HG03039 (cell line): Measurements from ENCODE around the gene DIS3L2.

ENCODE experiments used
- ATAC-seq: cut with Tn5 transposase; IDR thresholded peaks from one replicate; pipeline ENCODE4 v1.9.1; 2021; ENCODE audit warnings: mild to moderate bottlenecking, moderate library complexity; ENCODE audit not compliant: unreplicated experiment

DIS3L2 gene

DNA sequence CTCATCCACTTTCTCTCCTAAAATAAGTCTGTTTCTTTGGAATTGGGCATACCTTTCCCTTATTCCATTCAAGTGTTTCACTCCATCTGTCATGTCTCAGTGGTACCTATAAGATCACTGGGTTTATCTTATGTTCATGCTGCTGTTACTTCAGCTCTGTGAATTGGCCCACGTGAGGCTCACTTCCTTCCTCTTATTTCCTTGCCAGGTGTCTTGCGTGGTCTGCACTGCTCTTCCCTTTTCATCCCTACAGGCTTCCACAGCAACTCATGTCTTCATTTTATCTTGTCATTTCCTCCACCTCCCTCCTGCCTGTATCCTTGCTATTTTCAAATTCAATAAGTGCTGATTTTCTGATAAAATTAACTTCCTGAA lies 258.0 kb downstream of the DIS3L2 start:
- ATAC-seq = no peak

DNA sequence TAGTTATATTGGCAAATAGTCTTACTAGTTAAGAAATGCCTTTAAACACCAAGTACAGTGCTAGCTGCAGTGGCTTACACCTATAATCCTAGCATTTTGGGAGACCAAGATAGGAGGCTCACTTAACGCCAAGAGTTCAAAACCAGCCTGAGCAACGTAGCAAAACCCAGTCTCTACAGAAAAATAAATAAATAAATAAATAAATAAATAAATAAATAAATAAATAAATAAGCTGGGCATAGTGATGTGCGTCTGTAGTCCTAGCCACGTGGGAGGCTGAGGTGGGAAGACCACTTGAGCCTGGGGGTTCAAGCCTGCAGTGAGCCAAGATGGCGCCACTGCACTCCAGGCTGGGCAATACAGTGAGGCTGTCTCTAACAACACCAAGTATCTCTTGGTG lies 258.4 kb downstream of the DIS3L2 start:
- ATAC-seq = no peak

DNA sequence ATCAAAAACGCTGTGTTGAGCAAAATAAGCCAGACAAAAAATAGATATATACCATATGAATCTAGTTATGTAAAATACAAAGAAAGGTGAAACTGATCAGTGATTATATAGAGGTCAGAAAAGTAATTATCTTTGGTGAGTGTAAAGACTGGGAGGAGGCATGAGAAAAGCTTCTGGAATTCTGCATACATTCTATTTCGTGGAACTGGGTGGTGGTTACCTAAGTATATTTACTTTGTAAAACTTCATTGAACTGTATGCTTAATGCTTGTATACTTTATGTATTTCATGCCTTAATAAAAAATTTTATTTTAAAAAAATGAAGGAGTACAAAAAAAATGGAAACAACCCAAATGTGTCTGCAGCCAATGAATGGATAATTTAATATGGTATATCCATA lies 263.9 kb downstream of the DIS3L2 start:
- ATAC-seq = no peak

DNA sequence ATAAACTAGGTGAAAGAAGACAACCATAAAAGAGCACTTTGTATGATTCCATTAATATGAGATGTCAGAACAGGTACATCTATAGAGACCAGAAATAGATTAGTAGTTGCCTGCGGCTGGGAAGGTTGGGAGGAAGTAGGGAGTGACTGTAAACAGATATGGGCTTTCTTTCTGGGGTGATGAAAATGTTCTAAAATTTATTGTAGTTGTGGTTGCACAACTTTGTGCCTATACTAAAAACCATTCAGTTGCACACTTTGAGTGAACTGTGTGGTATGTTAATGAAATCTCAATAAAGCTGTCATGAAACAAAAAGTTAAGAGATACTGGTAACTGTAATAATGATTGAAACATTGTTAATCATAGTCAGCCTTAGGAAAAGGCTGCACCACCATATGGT lies 264.4 kb downstream of the DIS3L2 start:
- ATAC-seq = no peak

DNA sequence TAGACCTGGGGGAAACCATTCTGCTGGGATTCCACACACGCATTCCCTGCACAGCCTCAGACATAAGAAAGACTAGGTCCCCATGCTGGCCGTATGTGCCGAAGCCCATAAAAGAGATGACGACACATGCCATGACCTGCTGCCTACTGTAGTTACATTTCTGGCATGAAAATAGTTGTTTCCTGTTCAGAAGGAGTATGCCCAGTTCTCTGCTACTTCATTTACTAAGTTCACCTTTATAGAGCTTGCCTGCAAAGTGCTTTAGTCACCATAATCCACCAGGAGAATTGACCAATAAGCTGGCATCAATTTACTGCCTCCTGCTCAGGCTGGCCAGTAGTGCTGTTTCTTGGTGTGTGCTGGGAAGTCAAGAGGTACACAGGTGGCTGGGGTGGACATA lies 266.8 kb downstream of the DIS3L2 start:
- ATAC-seq = no peak

DNA sequence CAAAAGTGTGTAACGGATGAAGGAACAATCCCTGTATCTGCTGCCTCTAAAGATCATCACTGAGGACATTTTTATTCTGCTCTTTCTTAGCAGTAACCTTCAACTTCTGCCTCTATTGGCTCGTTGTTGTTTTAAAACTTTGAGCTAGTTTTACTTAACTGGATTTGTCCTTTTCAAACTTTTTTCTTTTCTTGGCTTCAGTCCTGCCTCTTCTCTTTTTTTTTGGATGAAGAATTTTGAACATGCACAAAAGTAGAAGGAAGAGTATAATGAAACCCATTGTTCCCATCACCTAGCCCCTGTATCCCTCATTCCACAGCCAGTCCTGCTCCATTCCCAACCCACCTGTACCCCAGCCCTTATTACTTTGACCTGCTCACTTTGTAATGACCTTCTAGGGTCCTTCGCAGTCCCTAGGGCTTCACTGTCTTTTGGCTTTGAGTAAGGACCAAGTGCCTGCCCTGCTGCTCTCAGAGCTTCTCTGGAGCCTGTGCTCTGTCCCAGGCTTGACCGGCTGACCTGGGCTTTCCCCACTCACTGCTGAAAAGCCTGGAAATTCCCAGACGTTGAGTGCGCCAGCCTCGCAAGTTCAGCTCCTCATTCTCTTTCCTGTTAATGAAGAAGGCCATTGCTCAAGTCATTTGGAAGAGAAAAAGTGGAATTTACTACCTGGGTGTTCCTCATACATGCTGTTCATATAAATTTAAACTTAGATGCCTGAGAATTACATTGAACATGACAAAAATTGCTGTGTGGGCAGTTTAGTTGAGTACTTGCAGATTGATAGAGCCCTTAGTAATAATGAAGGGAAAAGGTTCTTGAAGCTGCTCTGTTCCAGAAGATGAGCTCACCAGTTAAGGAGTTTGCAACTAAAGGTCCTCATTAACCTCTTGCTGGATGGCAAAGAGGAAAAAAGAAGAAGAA lies 267.7 kb downstream of the DIS3L2 start:
- ATAC-seq = no peak

DNA sequence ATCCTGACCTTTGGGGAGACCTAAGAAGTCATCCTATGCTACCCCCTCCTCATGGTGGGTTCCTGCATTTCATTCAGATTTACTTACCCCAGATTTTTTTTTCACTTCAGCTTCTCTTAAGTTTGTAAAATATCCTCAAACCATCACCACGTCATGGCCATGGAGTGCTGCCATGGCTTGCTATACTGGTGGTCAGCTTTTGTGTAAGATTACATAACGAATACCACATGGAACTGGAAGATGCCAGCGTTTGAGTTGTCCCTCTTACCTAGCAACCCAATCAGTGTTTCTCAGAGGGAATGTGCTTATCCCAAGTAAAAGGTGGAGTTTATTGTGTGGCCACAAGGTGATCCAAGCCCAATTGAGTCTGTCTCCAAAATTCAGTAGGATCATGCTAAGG lies 268.4 kb downstream of the DIS3L2 start:
- no peak for ATAC-seq

DNA sequence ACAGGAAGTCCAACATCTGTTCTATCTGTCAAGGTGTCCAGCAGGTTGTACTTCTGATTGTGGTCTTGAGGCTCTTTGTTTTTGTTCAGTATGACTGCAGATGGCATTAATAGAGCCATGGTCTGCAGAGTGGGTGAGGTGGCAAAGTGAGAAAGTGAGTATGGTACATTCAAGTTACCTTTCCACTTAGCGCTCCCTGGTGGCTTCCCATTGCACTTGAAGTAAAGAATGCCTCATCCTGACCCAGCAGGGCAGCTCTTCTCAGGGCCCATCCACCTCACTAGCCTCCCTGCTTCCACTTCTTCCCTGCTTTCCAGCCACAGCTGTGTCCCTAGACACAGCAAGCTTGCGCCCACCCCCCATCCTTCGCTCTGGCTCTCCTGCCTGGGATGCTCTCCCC lies 269.0 kb downstream of the DIS3L2 start:
- ATAC-seq = no peak

DNA sequence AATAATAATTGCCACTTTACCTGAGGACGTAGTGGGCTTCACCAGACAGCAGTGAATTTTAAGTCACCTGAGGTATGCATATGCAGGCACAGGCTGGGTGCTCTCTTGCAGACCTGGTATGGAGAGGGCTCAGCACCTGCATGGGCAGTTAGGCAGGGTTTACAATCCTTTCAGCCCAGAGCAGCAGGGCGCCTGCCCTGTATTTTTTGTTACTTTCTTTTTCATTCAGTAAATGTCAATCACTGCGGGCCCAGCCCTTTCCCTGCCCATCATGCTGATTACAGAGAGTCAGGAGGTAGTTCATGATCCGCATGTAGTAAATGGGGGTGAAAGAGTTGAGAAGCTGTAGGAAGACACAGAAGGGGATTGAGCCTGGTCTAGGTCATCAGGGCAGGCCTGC lies 270.0 kb downstream of the DIS3L2 start:
- no peak for ATAC-seq

DNA sequence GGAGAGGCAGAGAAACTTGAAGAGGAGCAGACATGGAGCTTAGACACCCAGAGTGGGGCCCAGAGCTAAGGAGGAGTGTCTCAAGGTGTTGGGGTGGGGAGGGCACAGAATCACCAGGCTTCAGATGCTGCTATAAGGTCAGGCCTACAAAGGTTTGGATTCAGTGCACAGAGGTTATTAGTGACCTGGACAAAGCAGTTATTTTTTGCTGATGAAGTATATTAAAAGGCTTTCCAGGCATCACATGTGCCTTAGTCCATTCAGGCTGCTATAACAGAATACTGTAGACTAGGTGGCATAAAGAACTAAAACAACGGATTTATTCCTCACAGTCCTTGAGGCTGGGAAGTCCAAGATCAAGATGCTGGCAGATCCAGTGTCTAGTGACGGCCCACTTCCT lies 271.4 kb downstream of the DIS3L2 start:
- ATAC-seq = no peak

DNA sequence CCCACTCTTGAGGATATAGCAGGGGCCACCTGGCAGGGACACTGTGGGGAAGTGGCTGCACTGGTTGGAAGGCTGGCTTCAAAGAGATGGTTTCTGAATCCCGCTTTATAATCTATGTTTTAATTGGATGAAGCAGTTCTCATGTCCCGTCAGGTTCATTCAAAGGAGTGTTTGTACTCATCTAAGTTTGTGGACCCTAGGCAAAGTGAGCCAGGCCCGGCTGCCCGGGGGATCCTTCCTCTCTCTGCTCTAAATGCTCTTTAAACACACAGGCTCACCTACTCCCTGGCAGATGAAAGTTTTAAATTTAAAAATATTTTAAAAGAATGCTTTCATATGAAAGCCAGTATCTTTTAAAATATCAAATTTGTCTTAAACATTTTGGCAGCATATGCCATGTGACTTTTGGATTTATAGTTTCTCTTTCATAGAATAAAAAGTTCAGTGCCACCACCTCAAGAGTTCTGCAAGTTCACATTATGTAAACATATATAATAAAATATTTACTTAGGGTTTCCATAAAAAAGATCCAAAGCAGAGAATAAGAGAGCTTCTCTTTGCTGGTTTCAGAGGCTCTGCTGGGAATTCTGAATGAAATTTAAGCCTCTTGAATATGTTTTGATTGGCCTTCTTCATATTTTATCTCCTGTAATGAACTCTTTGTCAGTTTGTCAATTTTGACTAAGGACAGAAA lies 273.6 kb downstream of the DIS3L2 start:
- ATAC-seq = no peak

DNA sequence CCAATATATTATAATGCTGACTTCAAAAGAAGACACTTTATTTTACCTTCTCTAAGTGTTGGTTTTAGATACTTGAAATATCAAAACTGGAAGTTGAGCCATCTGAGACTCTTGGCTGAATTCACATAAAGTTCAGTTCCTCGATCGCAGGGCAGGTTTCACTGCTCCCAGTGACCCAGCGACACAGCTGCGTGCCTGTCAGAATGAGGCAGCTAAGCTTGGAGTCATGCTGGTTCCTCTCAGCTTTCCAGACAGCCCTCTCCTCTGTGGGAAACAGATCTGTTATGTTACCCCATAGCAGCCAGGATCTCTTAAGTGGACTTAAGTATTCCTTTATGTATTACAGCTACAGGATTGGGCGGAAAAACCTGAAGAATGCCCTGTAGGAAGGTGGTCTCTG lies 274.2 kb downstream of the DIS3L2 start:
- ATAC-seq = peak; percentile 27

DNA sequence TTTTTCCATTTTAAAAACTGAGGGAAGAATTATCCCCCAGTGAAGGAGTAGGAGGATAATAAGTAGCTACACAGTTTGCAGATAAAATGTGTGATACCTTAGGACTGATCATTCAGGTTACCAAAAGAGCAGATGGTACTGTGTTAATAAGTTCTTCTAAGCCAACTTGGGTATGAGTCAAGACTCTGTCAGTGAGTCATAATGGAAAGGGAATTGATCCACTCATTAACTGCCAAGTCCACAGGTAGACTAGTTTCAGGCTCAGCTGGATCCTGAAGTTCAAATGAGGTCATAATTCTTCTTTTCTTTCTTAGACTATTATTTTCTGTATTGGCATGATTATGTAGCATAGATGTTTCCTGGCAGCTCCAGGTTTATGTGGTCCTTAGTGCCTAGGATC lies 274.7 kb downstream of the DIS3L2 start:
- ATAC-seq = peak; percentile 76

DNA sequence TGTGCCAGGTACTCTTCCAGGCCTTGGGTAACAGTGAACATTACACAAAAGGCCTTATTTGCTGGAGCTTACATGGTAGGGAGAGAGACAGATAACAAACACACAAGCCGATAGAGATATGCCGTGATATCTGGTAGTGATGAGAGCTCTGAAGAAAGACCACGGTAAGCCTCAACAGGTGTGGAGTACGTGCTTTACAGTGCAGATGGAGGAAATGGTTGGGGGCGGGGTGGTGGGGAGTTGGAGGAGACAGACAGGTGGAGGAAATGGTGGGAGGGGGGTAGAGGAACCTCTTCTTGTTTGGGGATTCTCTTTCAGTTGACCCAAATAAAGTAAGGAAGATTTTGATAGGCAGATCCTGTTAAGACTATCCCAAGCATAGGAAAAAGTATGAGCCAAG lies 276.0 kb downstream of the DIS3L2 start:
- no peak for ATAC-seq

DNA sequence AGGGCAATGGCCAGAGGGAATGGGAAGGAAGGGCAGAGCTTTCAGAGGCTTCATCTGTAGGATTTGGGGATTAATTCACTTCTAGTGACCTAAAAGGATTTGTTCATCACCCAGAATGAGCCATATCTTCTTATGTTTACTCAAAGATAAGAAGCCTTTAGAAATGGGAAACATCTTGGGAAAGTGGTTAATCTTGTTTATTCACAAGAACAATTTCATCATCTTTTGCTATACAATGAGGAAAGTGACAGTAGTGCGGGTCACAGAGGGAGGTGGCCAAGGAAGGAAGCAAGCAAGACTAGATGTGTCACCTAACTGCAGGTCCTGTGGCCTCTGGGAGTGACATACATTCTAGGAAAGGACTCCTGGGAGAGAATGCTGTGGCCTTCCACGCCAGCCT lies 276.6 kb downstream of the DIS3L2 start:
- no peak for ATAC-seq

DNA sequence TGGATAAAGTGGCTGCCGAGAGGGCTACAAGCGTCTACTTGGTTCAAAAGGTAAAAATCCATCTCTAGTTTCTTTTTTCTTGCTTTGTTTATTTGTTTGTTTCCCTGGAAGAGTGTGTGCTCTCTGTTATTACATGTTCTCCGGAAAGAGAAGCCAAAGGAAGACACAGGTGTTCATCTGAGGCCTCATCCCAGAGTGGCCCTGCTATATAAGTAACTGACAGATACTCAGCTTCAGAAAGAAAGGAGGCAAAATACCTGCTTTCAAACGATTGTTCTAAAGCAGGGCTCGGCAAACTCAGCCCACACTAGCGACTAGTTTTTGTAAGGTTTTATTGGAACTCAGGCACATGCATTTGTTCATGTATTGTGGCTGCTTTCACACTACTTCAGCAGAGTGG lies 277.1 kb downstream of the DIS3L2 start:
- no peak for ATAC-seq

DNA sequence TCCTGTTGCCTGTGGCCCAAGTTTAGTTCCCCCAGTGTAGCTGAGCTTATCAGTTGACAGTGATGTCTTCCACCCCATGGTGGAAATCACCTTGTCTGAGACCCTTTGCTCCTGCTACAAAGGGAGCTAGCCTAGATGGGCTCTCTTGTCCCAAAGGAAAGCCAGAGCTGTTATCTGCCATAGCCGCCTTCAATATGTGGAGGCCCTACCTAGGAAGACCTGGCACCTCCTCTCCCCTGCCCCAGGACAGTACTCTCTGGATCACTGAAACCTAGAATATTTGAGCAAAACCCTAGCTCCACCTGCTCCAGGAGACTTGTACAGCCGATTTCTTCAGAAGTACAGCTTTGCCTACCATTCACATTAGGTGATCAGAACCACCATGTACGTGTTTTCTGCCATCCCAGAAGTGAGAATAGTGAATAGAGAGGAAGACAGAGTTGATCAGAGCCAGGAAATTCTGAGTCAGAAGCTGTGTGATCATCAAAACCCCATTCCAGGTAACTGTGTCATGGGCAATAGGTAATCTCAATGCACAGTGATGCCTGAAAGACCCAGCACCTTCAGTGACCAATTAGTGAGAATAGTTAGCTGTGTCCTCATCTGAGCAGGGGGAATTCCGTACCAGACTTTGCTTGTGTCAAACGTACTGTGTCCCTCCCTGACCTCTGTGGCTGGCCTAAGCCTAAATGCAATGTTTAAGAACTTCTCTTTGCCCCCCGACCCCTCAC lies 278.6 kb downstream of the DIS3L2 start:
- no peak for ATAC-seq

DNA sequence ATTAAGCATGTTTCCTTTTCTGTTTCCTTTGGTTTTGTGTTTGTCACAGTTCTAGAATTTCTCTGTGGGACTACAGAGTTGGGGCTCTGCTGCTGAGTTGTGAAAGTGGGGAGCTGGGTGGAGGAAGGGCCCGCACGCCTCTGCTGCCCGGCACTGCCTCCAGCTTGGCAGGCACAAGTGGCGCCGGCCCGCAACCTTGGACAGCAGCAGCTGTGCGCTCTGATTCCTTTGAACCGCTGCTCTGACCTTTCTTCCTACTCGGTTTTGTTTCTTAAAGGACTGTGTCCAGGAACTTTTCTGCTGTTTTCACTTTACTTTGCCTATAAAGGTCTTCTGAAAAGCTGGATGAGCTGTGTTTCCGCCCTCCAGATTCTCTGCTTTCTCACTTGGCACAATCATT lies 279.4 kb downstream of the DIS3L2 start:
- ATAC-seq = no peak

DNA sequence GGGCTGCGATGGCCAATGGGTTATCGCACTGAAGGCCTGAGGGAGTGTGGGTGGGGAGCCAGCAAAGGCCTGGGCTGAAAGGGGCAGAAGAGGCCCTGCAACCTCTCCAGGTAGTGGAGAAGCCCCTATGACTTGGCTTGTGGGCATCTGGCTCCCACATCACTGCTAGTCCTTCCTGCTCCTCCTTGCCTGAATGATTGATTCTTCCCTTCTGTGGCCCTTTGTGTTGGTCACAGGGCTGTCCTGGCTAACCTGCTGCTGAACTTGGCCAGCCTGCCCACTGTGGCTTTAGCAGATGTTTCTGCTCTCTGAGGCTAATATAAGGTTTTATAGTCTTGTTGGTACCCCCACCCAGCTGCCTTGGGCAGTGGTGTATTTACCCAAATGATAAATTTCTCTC lies 280.8 kb downstream of the DIS3L2 start:
- no peak for ATAC-seq

DNA sequence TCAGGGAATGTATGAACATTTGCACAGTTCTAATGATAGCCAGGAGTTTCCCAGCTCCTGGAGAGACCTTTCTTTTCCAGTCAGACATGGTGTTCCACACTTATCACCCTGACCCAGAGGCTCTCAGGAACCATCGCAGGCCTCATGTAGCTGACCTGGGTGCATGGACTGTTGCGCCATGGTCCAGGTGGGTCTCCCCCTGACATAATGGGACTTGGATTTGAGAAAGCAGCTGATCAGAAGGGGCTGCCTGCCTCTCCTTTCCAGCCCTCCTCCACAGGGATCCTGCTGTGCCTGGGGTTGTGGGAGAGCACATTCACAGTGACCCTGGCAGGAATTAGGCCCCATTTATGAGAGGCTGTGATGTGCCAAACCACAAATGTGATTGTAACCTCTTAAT lies 283.6 kb downstream of the DIS3L2 start:
- ATAC-seq = no peak

DNA sequence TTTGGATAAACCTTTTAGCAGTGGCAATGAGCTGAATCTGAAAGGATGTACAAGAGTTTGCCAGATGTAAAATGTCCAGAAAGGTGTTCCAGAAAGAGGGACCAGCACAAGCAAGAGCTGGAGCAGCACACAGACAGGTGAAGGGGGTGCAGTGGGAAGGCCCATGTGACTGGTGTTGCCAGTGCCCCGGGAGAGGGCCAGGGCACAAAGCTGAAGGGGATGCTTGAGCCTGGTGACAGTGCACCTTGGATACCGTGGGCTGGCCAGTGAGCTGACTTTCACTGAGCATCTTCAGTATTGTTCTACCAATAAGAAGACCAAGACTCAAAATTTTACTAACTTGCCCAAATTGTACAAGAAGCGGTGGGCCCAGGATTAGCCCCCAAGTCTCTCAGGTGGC lies 284.7 kb downstream of the DIS3L2 start:
- no peak for ATAC-seq

DNA sequence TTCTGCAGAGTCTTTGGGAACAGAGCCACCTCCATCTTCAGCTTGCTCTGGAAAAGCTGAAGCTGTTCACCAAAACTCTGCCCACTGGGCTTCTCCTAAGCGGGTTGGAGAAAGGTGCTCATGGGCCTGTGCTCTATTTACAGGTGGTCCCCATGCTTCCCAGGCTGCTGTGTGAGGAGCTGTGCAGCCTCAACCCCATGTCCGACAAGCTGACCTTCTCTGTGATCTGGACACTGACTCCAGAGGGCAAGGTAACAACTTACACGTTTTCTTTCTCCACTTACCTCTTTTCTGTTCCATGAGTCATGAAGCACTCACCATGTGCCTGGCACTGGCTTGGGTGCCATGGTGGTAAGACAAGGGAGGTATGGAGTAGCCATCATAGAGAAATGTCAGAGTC lies 287.6 kb downstream of the DIS3L2 start:
- no peak for ATAC-seq
